OCI-LY7 (cell line): ENCODE measurements around the gene SELENOP.

ENCODE experiments used
- EZH2phosphoT487 ChIP-seq: fragments of 200-600 bp; sonication (generic); IDR thresholded peaks from 2 replicates; pipeline ENCODE4 v1.6.1; 2018; ENCODE audit warnings: low read depth, borderline replicate concordance, mild to moderate bottlenecking, mixed run types, antibody characterized with exemption, low read length, moderate library complexity, mixed read lengths
- TF ChIP-seq, protein P1 (sequence below): fragments of 200-600 bp; sonication (generic); conservative IDR thresholded peaks from 2 replicates; pipeline ENCODE4 v1.5.1; 2014; ENCODE audit warnings: mild to moderate bottlenecking, antibody characterized with exemption, low read length, moderate library complexity, mixed read lengths

DNA sequence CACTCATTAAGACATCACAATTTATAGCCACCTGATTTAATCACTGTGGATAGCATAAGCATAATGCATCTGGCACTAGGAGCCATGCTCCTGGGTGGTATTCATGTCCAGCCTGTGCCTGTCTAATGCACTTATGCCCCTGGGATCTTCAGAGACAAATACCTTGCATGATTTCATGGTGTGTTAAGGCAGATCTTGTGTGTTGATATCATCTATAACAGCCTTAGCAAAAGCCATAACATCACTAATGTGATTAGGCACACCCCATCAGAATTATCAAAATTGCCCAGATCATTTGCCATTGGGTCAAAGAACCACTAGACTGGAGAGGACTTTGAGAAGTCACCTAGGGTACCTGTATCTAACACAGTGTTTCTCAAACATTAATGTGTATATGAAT lies 43.7 kb upstream of the SELENOP start:
- TF ChIP-seq, protein P1, sequence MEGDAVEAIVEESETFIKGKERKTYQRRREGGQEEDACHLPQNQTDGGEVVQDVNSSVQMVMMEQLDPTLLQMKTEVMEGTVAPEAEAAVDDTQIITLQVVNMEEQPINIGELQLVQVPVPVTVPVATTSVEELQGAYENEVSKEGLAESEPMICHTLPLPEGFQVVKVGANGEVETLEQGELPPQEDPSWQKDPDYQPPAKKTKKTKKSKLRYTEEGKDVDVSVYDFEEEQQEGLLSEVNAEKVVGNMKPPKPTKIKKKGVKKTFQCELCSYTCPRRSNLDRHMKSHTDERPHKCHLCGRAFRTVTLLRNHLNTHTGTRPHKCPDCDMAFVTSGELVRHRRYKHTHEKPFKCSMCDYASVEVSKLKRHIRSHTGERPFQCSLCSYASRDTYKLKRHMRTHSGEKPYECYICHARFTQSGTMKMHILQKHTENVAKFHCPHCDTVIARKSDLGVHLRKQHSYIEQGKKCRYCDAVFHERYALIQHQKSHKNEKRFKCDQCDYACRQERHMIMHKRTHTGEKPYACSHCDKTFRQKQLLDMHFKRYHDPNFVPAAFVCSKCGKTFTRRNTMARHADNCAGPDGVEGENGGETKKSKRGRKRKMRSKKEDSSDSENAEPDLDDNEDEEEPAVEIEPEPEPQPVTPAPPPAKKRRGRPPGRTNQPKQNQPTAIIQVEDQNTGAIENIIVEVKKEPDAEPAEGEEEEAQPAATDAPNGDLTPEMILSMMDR: no peak
- no peak for TF ChIP-seq EZH2phosphoT487
